ENCODE results near the gene CAPG. TPM values are rescaled to one million over a fixed set of nuclear protein-coding genes. Genes with fewer than 3 reads are reported as not detected.
A peak's percentile ranks its signal among the peaks of the same experiment; 100 is the strongest.
"Not testable (repeated sequence)": the region's sequence is repeated elsewhere in the genome, so short reads cannot be mapped to it uniquely, and the experiment has no call there.

The CAPG gene
- total RNA-seq, 2 donors from 2014 or later = 58.4 to 83.6 TPM

DNA sequence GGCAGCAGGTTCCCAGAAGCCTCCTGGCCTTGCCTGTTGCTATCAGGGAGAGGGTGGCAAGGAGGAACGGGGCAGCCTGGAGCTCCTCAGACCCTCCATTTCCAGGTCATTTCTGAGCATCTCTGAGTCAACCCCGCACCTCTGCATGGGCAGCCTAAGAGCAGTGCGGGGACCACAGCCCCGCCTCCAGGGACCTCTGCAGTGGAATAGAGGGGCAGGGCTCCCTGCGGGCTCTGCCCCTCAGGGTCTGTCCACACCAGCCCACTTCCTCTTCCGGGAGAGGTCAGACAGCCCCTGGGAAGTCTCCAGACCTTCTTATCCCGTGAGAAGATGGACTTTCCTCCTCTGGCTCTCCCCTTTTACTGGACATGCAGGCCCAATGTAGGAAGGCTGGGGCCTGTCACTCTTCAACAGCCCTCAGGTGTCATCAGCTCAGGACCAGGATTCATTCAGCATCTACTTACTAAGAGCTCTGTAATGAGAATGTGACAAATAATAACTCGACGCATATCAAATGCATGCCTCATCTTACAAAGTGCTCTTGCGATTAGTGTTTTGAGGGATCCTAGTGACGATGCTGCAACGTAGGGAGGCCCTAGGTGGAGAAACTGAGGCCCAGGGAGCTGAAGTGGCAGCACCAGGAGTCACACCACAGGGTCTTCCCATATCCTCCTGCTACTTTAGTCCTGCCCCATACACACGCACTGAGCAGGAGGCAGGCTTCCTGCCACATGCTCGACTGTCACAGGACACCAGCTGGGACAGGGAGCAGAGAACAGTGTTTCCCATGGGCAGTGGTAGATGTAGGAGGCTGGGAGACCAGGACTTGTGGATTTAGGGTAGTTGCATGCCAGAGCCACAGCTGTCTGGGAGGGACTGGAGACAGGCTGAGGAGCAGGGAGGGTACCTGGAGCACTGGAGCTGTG is 36.4 kb upstream of the CAPG start:
- H3K4me3 Mint-ChIP-seq = no peak overlapping the region
- no peaks in the 10 kb centered on the region for H3K4me1 Mint-ChIP-seq (ENCODE audit: low read depth)
- no peak overlapping the region for H3K27ac Mint-ChIP-seq
- no peaks in the 10 kb centered on the region for H3K27me3 Mint-ChIP-seq (ENCODE audit: low read depth)
- DNase-seq (no peak), ATAC-seq (replicated peaks in 1 of 2) (peak in 1 of 2 donors; percentile 43)
- H3K9me3 Mint-ChIP-seq = no peaks in the 10 kb centered on the region
- no peaks in the 10 kb centered on the region for H3K36me3 Mint-ChIP-seq (ENCODE audit: insufficient read depth in 2 of 2)

DNA sequence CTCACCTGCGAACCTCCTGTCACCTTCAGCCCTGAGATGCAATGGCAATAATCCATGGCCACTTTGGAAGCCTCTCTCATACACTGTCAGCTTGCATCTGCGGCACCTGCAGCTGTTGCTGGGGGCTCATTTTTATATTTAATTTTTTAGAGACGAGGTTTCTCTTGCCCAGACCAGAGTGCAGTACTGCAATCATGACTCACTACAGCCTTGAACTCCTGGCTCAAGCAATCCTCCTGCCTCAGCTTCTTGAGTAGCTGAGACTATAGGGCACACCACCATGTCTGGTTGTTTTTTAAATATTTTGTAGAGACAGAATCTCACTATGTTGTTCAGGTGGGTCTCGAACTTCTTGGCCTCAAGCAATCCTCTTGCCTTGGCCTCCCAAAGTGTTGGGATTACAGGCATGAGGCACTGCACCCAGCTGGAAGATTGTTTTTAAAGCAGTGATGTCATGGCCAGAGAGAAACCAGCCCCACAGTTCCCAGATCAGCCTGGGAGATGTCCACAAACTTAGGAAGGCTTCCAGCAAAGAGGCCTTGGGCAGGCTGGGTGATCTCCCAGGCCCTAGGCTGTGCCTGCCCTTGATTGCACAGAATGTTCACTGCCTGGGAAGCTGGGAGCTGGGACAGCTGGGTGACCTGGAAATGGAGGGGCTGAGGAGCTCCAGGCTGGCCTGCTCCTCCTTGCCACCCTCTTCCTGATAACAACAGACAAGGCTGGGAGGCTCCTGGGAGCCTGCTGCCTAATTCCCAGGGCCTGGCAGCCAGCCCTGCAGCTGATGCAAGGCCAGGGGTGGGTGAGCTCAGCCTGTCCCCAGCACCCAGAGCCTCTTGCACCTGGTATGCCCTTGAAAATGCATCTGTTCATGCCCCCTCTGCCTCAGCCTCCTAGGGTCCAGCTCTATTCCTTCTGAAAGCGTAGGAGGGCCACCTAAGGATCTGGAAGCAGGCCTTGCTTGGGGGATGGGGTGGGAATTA is 35.4 kb upstream of the CAPG start:
- peak in 1 of 2 donors; percentile 42 for ATAC-seq (replicated peaks in 1 of 2)
- no peaks in the 10 kb centered on the region for H3K36me3 Mint-ChIP-seq (ENCODE audit: insufficient read depth in 2 of 2)
- H3K4me3 Mint-ChIP-seq = no peak overlapping the region
- H3K9me3 Mint-ChIP-seq = no peaks in the 10 kb centered on the region
- H3K4me1 Mint-ChIP-seq (ENCODE audit: low read depth) = peaks cover 2% of the 10 kb centered on the region
- H3K27ac Mint-ChIP-seq = no peak overlapping the region
- H3K27me3 Mint-ChIP-seq (ENCODE audit: low read depth) = no peaks in the 10 kb centered on the region
- no peak for DNase-seq

DNA sequence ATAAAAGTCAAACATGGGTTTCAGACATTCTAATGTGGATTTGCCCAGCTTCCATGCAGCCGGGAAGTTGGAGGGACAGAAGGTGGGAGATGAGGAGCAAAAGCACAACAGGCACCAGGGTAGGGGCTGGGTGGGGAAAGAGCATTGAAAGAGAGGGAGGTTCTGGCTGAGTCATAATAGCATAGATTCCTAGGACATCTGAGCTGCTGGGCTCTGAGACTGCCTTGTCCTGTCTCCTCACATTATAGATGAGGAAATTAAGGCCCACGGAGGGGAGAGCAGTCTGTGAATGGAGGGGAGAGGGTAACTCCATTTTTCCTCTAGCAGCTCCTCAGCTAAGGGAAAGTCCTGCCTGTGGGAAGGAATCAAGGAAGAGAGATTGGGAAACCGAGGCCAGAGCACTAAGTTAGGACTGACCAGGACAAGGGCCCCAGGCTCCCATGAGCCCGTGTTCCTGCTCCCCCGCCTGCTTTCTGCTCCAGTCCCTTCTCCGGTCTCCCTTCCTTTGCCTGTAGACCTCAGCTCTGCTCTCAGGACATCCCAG is 34.5 kb upstream of the CAPG start:
- Mint-ChIP-seq H3K4me3 (no peak overlapping the region), H3K4me1 (ENCODE audit: low read depth) (peaks cover 11% of the 10 kb centered on the region), H3K27me3 (ENCODE audit: low read depth) (no peaks in the 10 kb centered on the region), H3K27ac (no peak overlapping the region), H3K36me3 (ENCODE audit: insufficient read depth in 2 of 2) (no peaks in the 10 kb centered on the region), H3K9me3 (no peaks in the 10 kb centered on the region)
- DNase-seq = no peak
- ATAC-seq (replicated peaks in 1 of 2) = no peak

DNA sequence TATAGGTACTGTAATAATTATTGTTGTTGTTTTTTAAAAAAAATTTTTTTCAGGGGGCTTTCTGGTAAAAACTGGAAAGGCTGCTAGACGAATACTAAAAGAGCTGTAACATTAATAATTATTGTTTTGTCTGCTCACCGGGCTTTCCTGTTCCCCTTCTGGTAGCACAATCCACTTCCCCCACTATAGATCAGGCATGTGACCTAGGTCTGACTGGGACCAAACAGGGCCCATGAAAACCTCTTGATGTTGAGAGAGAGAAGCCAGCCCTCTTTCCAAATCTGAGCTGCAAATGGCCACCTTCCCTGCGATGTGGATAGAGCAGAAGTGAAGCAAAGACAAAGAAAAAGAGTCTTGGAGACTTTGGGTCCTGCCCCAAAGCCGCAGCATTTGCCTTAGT is 31.7 kb upstream of the CAPG start:
- no peaks in the 10 kb centered on the region for H3K27me3 Mint-ChIP-seq (ENCODE audit: low read depth)
- ATAC-seq (replicated peaks in 1 of 2) (no peak), DNase-seq (no peak)
- no peak overlapping the region for H3K27ac Mint-ChIP-seq
- H3K9me3 Mint-ChIP-seq = no peaks in the 10 kb centered on the region
- peaks cover 30% of the 10 kb centered on the region for H3K4me1 Mint-ChIP-seq (ENCODE audit: low read depth)
- no peaks in the 10 kb centered on the region for H3K36me3 Mint-ChIP-seq (ENCODE audit: insufficient read depth in 2 of 2)
- no peak overlapping the region for H3K4me3 Mint-ChIP-seq

DNA sequence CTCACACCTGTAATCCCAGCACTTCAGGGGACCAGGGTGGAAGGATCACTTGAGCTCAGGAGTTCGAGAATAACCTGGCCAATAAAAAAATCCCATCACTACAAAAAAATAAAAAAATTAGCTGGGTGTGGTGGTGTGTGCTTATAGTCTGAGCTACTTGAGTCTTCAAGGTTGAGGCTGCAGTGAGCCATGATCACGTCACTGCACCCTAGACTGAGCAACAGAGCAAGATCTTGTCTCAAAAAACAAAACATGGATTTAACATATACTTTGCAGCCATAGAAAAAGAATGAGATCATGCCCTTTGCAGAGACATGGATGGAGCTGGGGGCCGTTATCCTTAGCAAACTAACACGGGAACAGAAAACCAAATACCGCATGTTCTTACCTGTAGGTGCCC is 30.6 kb upstream of the CAPG start:
- H3K36me3 Mint-ChIP-seq (ENCODE audit: insufficient read depth in 2 of 2) = no peaks in the 10 kb centered on the region
- H3K4me1 Mint-ChIP-seq (ENCODE audit: low read depth) = peaks cover 33% of the 10 kb centered on the region
- no peak for DNase-seq
- H3K9me3 Mint-ChIP-seq = no peaks in the 10 kb centered on the region
- no peaks in the 10 kb centered on the region for H3K27me3 Mint-ChIP-seq (ENCODE audit: low read depth)
- H3K27ac Mint-ChIP-seq = no peak overlapping the region
- no peak overlapping the region for H3K4me3 Mint-ChIP-seq
- ATAC-seq (replicated peaks in 1 of 2) = no peak

DNA sequence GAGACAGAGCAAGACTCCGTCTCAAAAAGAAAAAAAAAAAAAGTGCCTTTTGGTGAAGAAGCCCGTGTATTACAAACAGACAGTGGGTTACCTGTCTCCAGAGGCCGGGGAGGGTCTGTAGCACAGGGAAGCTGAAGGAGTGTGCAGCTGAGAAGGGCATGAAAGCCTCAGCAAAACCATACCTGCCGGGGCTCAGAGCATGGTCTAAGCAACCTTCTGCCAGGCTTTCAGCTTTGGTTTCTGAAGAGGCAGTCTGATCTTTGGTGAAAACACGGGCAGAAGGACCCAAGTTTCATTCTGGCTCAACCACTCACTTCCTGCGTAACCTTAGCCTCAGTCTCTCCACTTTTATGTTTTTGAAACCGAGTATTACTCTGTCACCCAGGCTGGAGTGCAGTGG is 29.8 kb upstream of the CAPG start:
- H3K27ac Mint-ChIP-seq = peak overlapping the region; percentile 96
- no peaks in the 10 kb centered on the region for H3K9me3 Mint-ChIP-seq
- no peaks in the 10 kb centered on the region for H3K36me3 Mint-ChIP-seq (ENCODE audit: insufficient read depth in 2 of 2)
- peaks cover 33% of the 10 kb centered on the region for H3K4me1 Mint-ChIP-seq (ENCODE audit: low read depth)
- H3K27me3 Mint-ChIP-seq (ENCODE audit: low read depth) = no peaks in the 10 kb centered on the region
- H3K4me3 Mint-ChIP-seq = peak overlapping the region; percentile 77 to 90
- DNase-seq (peak; percentile 50 to 57), ATAC-seq (replicated peaks in 1 of 2) (peak; percentile 33 to 43)

DNA sequence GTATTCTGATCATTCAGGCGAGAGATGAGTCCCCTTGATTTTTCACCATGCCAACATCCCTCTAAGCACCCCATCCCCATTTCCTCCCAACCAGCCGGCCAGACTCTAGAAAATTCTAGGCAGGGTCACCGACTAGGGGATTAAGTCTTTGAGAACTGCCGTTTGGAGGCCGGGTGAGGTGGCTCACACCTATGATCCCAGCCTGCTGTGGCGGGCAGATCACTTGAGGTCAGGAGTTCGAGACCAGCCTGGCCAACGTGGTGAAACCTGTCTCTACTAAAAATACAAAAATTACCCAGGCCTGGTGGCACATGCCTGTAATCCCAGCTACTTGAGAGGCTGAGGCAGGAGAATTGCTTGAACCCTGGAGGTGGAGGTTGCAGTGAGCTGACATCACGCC is 29.4 kb upstream of the CAPG start:
- not testable (repeated sequence) for ATAC-seq (replicated peaks in 1 of 2); H3K27me3 Mint-ChIP-seq (ENCODE audit: low read depth); H3K9me3 Mint-ChIP-seq; H3K36me3 Mint-ChIP-seq (ENCODE audit: insufficient read depth in 2 of 2); DNase-seq
- Mint-ChIP-seq H3K4me3 (peak overlapping the region; percentile 77 to 90), H3K27ac (peak overlapping the region; percentile 96), H3K4me1 (ENCODE audit: low read depth) (peaks cover 33% of the 10 kb centered on the region)

DNA sequence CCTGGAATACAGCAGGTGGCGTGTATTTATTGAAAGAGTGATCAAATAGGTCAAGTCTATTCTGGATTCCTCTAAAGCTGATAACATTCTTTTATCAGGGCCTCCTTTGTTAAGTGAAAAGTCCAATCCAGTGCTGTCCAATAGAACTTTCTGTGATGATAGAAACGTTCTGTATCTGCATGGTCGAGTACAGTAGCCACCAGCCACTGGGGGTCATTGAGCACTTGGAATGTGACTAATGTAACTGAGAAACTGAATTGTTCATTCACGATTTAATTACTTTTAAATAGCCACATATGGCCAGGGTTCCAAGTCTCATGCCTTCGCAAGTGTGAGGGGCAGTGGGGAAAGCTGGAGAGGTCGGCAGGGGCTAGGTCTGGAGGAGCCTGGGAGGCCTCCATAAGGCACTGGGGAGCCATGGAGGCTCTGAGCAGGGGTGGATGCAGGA is 28.9 kb upstream of the CAPG start:
- Mint-ChIP-seq H3K27me3 (ENCODE audit: low read depth) (no peaks in the 10 kb centered on the region), H3K36me3 (ENCODE audit: insufficient read depth in 2 of 2) (no peaks in the 10 kb centered on the region), H3K4me1 (ENCODE audit: low read depth) (peaks cover 33% of the 10 kb centered on the region), H3K4me3 (peak overlapping the region; percentile 77 to 90), H3K9me3 (no peaks in the 10 kb centered on the region), H3K27ac (peak overlapping the region; percentile 96)
- ATAC-seq (replicated peaks in 1 of 2) (no peak), DNase-seq (no peak)

DNA sequence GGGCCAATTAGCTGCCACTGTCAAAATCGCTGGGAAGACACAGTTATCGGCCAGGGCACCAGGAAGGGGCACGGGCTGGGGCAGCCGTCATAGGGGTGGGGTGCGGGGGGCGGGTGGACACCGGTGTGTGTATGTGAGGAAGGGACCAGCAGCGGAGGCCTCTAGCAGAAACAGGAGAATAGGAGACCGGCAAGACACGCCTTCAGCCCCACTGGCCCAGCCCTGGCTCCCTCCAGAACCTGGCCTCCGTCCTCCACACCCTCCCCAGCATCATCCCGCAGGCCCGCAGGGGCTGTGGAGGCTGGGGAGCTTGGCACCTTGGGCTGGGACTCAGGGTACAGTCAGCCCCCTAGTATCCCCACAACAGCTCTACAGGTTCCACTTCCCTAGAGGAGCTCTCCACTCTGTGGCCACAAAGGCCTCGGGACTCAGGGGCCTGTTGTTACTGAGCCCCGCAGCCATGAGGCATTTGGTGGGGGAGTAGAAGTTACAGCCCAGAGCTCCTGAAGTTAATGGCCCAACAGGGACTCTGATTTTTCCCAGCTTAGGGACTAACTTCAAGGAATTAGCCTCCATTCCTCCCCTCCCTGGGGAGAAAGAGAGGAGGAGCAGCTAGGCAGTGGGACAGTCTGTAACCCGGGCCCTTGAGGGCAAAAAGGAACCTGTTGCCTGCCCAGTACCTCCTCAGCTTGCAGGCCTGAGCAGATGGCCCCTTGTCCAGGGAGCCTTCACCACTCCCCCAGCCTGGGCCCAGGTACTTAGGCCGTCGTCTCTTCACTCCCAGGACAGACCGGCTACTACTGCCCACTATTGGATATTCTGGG is 28.2 kb upstream of the CAPG start:
- DNase-seq = no peak
- peak in 1 of 2 donors; percentile 2 for ATAC-seq (replicated peaks in 1 of 2)
- peaks cover 33% of the 10 kb centered on the region for H3K4me1 Mint-ChIP-seq (ENCODE audit: low read depth)

DNA sequence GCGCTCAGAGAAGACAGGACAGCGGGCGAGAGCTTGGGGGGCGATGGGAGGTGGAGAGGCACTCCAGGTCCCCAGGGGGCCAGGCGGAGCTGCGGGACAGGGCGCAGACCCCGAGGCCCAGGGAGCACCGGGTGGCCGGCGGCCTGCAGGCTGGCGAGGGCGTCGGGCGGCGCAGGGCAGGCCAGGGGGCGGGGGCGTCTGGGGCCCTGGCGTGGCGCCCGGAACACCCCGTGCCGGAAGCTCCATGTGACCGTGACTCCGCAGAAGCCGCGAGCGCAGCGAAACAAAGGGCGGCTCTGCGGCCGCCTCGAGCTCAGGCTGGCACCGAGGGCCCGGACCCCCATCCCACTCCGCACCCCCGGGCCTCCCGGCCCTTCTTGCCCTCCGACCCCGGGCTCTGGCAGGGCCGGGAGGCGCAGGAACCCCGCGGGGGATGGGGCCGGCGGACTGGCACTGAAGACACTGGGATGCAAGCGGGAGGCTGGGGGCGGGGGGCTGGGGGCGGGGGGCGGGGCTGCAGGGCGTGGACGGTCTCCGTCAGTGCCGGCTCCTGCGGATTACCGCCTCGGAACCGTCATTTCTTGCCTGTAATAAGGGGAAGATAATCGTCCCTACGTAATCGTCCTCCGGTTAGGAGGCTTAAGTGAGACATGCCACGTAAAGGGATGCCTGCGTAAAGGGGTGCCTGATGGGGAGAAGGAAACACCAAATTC is 27.5 kb upstream of the CAPG start:
- Mint-ChIP-seq H3K4me3 (peak overlapping the region; percentile 77 to 90), H3K36me3 (ENCODE audit: insufficient read depth in 2 of 2) (no peaks in the 10 kb centered on the region), H3K9me3 (no peaks in the 10 kb centered on the region), H3K27ac (peak overlapping the region; percentile 93), H3K27me3 (ENCODE audit: low read depth) (no peaks in the 10 kb centered on the region), H3K4me1 (ENCODE audit: low read depth) (peaks cover 33% of the 10 kb centered on the region)
- peak; percentile 87 to 89 for DNase-seq
- ATAC-seq (replicated peaks in 1 of 2) = peak; percentile 85 to 86

More for the DNA sequence above, 28.2 kb upstream of the CAPG start:
- H3K9me3 Mint-ChIP-seq = no peaks in the 10 kb centered on the region
- peak overlapping the region; percentile 96 for H3K27ac Mint-ChIP-seq
- H3K36me3 Mint-ChIP-seq (ENCODE audit: insufficient read depth in 2 of 2) = no peaks in the 10 kb centered on the region
- H3K27me3 Mint-ChIP-seq (ENCODE audit: low read depth) = no peaks in the 10 kb centered on the region
- peak overlapping the region; percentile 77 to 90 for H3K4me3 Mint-ChIP-seq

DNA sequence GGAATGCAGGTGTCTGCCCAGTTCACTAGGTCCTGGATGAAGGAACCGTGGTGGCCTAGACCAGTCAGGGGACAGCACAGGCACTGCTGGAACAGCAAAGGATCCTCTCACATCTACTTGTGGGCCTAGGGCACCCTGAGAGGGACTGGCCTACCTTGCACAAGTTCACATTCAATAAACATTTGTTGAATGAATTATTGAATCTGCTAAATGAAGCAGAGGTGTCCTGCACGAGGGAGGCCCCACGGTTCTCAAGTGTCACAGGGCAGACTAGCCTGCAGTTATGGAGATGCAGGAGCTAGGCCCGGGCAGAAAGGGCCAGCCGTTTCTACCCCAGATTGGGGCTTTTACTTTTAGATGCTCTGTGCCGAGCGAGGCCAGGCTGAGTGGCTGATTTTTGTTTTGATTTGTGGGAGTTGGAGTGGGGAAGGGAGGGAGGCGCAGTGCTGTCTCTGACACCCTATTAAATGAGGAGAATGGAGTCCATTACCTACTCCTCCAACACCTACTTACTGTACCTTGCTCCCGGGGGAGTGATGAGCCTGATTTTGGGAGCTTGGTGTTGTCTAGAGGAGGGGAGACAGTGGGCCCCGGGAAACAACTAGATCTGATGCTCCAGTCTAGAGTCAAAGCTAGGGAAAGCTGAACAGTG is 26.8 kb upstream of the CAPG start:
- ATAC-seq (replicated peaks in 1 of 2) (no peak), DNase-seq (no peak)
- Mint-ChIP-seq H3K4me3 (peak overlapping the region; percentile 77 to 90), H3K27ac (peak overlapping the region; percentile 93), H3K36me3 (ENCODE audit: insufficient read depth in 2 of 2) (no peaks in the 10 kb centered on the region), H3K4me1 (ENCODE audit: low read depth) (peaks cover 33% of the 10 kb centered on the region), H3K9me3 (no peaks in the 10 kb centered on the region), H3K27me3 (ENCODE audit: low read depth) (no peaks in the 10 kb centered on the region)
